GM12874 (cell line): Measurements from ENCODE around the gene ITIH3.

Experiments
- CTCF ChIP-seq: IDR thresholded peaks from 2 replicates; pipeline ENCODE4 v1.5.1; 2011; ENCODE audit warnings: low read depth, mild to moderate bottlenecking, control low read depth, low read length, moderate library complexity; ENCODE audit not compliant: insufficient read depth

ITIH3 gene

GRCh38 chr3:52834871-52835501 lies 40.4 kb downstream of the ITIH3 start, which contains the start of gene MUSTN1:
Gene MUSTN1 (minus strand): TSS chr3:52835019. CDS start chr3:52834948, 71 bp downstream.
- no peak for TF ChIP-seq CTCF

- no peak for TF ChIP-seq CTCF
Observed at GRCh38 chr3:52835766-52836470, 41.3 kb downstream of the ITIH3 start.

- TF ChIP-seq CTCF = no peak
Observed at GRCh38 chr3:52836471-52836845, 41.9 kb downstream of the ITIH3 start.

GRCh38 chr3:52836986-52837385 lies 42.4 kb downstream of the ITIH3 start:
- TF ChIP-seq CTCF = no peak

GRCh38 chr3:52838561-52839267 lies 44.1 kb downstream of the ITIH3 start:
- TF ChIP-seq CTCF = no peak

GRCh38 chr3:52839268-52839575 lies 44.6 kb downstream of the ITIH3 start:
- TF ChIP-seq CTCF = no peak

- no peak for TF ChIP-seq CTCF
Observed at GRCh38 chr3:52839892-52840545, 45.4 kb downstream of the ITIH3 start.
